ENCODE measurements around the gene IL12RB2. TPM values are rescaled to one million over a fixed set of nuclear protein-coding genes. Genes with fewer than 3 reads are reported as not detected.
"Not testable (repeated sequence)": the region's sequence is repeated elsewhere in the genome, so short reads cannot be mapped to it uniquely, and the experiment has no call there.

Gene IL12RB2
- total RNA-seq, 1 donor from 2014 or later = 0.06 TPM

DNA sequence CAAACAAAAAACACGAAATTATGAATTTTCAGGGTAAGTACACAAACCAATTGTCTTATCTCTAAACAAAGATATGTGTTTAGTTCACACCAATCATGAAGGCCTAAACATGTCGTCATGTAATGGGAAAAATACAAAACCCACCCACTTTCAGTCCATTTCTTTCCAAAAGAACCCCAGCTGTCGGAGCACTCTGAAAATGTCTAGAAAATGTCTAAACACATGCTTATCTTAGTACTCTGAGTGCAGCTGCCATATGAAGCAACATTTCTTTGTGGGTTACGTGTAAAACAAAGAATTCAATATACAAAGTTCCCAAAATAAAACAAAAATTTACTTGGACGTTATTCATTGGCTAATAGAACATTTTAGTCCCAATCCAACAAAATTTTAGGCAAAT, 99.8 kb downstream of the IL12RB2 start:
- Histone ChIP-seq H3K79me2 (ENCODE audit: low read depth) (peaks cover 7% of the 10 kb centered on the region), H3K9ac (no peak overlapping the region), H4K20me1 (ENCODE audit: low read depth) (peaks cover 20% of the 10 kb centered on the region), H3K27ac (no peak overlapping the region), H3K27me3 (no peaks in the 10 kb centered on the region), H3K4me1 (no peaks in the 10 kb centered on the region), H3K36me3 (peaks cover 22% of the 10 kb centered on the region), H3K4me3 (no peak overlapping the region), H3K9me3 (ENCODE audit: low read depth) (no peaks in the 10 kb centered on the region), H3K4me2 (no peak overlapping the region), H2AFZ (replicated peaks) (no peak overlapping the region), H3F3A (ENCODE audit: low read depth) (peaks cover 55% of the 10 kb centered on the region)
- H3K9me3 Mint-ChIP-seq = no peaks in the 10 kb centered on the region
- H3K27ac Mint-ChIP-seq = no peak overlapping the region
- DNase-seq (ENCODE audit: low spot score) = no peak
- no peaks in the 10 kb centered on the region for H3K4me1 Mint-ChIP-seq
- TF ChIP-seq EZH2phosphoT487 (IDR thresholded peaks at IDR 0.05) (no peak), EZH2 (IDR thresholded peaks at IDR 0.05) (no peak), CTCF (IDR thresholded peaks at IDR 0.05) (no peak)
- H3K4me3 Mint-ChIP-seq = no peak overlapping the region
- peaks cover 15% of the 10 kb centered on the region for H3K36me3 Mint-ChIP-seq
- no peaks in the 10 kb centered on the region for H3K27me3 Mint-ChIP-seq (ENCODE audit: insufficient read depth, low read depth)

DNA sequence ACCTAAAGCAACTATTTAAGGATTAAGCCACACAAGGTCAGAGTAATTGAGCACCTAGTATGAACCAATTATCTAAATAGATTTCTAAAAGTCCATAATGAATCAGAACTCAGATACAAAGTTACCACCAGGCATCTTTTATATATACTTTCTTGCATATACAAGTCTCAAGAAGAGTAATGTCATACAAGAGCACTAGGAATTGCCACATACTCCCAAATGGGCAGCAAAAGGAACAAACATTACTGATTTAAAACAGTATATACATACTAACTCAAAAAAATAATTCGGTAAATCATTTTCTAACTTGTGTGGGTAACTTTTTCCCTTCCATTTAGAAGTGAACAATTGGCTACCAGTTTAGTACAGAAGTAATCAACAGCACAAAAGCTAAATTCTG, 100.5 kb downstream of the IL12RB2 start:
- Histone ChIP-seq H3K9me3 (ENCODE audit: low read depth) (no peaks in the 10 kb centered on the region), H3F3A (ENCODE audit: low read depth) (peaks cover 55% of the 10 kb centered on the region), H2AFZ (replicated peaks) (no peak overlapping the region), H3K4me2 (no peak overlapping the region), H3K27ac (peak overlapping the region; percentile 21), H3K79me2 (ENCODE audit: low read depth) (peaks cover 7% of the 10 kb centered on the region), H3K27me3 (no peaks in the 10 kb centered on the region), H3K9ac (no peak overlapping the region), H3K36me3 (peaks cover 22% of the 10 kb centered on the region), H4K20me1 (ENCODE audit: low read depth) (peaks cover 23% of the 10 kb centered on the region), H3K4me1 (no peaks in the 10 kb centered on the region), H3K4me3 (no peak overlapping the region)
- no peak for DNase-seq (ENCODE audit: low spot score)
- Mint-ChIP-seq H3K4me1 (no peaks in the 10 kb centered on the region), H3K36me3 (peaks cover 17% of the 10 kb centered on the region), H3K27ac (no peak overlapping the region), H3K9me3 (no peaks in the 10 kb centered on the region), H3K4me3 (no peak overlapping the region), H3K27me3 (ENCODE audit: insufficient read depth, low read depth) (no peaks in the 10 kb centered on the region)
- no peak for TF ChIP-seq CTCF (IDR thresholded peaks at IDR 0.05)
- TF ChIP-seq EZH2 (IDR thresholded peaks at IDR 0.05) = no peak
- TF ChIP-seq EZH2phosphoT487 (IDR thresholded peaks at IDR 0.05) = no peak

GRCh38 chr1:67413101-67413500, 105.4 kb downstream of the IL12RB2 start:
- not testable (repeated sequence) for H3K4me1 ChIP-seq; H3K27ac ChIP-seq; H3K4me1 Mint-ChIP-seq; H3K9me3 ChIP-seq (ENCODE audit: low read depth); H3K4me2 ChIP-seq; H3K27me3 ChIP-seq; H3K27me3 Mint-ChIP-seq (ENCODE audit: insufficient read depth, low read depth); H3K9ac ChIP-seq; H3K27ac Mint-ChIP-seq; H3K9me3 Mint-ChIP-seq; H3K4me3 ChIP-seq; DNase-seq (ENCODE audit: low spot score); H2AFZ ChIP-seq (replicated peaks); H3K4me3 Mint-ChIP-seq
- peaks cover 68% of the 10 kb centered on the region for H4K20me1 ChIP-seq (ENCODE audit: low read depth)
- H3K36me3 Mint-ChIP-seq = peaks cover 35% of the 10 kb centered on the region
- peaks cover 39% of the 10 kb centered on the region for H3K36me3 ChIP-seq
- H3F3A ChIP-seq (ENCODE audit: low read depth) = peaks cover 39% of the 10 kb centered on the region
- peaks cover 53% of the 10 kb centered on the region for H3K79me2 ChIP-seq (ENCODE audit: low read depth)

DNA sequence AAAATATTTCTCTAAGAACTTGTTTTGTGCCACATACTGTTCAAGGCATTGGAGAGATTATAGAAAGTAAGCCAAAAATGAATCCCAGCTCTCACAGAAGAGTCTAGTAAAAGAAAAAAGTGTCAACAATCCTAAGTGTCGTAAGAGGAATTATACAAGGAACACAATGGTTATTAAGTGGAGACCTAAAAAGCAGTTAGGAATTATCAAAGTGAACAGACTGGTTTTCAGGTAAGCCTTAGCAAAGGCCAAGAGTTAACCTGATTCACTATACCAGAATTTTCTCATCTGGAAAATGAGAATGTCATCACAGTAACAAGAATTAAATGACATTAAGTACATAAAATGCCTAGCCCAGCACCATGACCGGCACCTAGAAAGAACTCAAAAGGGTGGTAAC, 106.9 kb downstream of the IL12RB2 start:
- H4K20me1 ChIP-seq (ENCODE audit: low read depth) = peaks cover 81% of the 10 kb centered on the region
- no peaks in the 10 kb centered on the region for H3K27me3 Mint-ChIP-seq (ENCODE audit: insufficient read depth, low read depth)
- peaks cover 29% of the 10 kb centered on the region for H3F3A ChIP-seq (ENCODE audit: low read depth)
- H2AFZ ChIP-seq (replicated peaks) = no peak overlapping the region
- no peak overlapping the region for H3K4me3 ChIP-seq
- H3K27ac Mint-ChIP-seq = no peak overlapping the region
- H3K4me1 Mint-ChIP-seq = no peaks in the 10 kb centered on the region
- H3K9me3 Mint-ChIP-seq = no peaks in the 10 kb centered on the region
- H3K9me3 ChIP-seq (ENCODE audit: low read depth) = no peaks in the 10 kb centered on the region
- H3K4me2 ChIP-seq = no peak overlapping the region
- H3K36me3 ChIP-seq = peaks cover 41% of the 10 kb centered on the region
- no peak overlapping the region for H3K9ac ChIP-seq
- no peak overlapping the region for H3K4me3 Mint-ChIP-seq
- DNase-seq (ENCODE audit: low spot score) = no peak
- H3K4me1 ChIP-seq = no peaks in the 10 kb centered on the region
- H3K36me3 Mint-ChIP-seq = peaks cover 38% of the 10 kb centered on the region
- H3K79me2 ChIP-seq (ENCODE audit: low read depth) = peaks cover 68% of the 10 kb centered on the region
- H3K27ac ChIP-seq = no peak overlapping the region
- TF ChIP-seq CTCF (IDR thresholded peaks at IDR 0.05) = no peak
- TF ChIP-seq EZH2 (IDR thresholded peaks at IDR 0.05) = no peak
- TF ChIP-seq EZH2phosphoT487 (IDR thresholded peaks at IDR 0.05) = no peak
- no peaks in the 10 kb centered on the region for H3K27me3 ChIP-seq

All from neural progenitor cell (in vitro differentiated cells).